ENCODE measurements around the gene ATG16L1.

ATG16L1 gene

DNA sequence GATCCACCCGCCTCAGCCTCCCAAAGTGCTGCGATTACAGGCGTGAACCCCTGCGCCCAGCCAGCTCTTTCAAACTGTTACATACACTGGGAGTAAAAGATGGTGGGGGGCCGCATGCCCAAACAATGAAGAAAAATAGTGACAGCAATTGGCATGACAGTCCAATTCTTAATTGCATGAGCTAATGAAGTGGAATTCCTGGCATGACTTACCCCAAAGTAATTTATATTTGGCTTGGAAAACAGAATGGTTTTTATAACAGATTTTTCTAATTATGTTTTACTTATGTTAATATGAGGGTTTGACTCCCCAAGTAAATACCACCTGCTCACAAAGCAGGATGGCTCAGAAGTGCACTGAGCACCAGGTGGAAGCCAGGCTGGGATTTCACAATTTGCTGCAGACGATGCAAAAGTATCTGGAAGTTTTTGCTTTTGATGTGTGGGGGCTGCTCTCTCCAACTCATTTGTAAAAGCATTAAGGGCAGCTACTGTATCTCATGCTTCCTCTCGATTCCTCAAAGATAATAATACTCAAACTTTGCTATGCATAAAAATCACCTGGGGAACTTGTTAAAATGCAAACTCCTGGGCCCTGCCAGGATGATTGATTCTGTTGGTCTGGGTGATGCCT, 24.0 kb upstream of the ATG16L1 start:
- no peaks in the 10 kb centered on the region for H4K20me1 ChIP-seq (ENCODE audit: insufficient read depth, low read length)
- no peak overlapping the region for H3K9ac ChIP-seq (ENCODE audit: low read length)
- TF ChIP-seq, protein P1, sequence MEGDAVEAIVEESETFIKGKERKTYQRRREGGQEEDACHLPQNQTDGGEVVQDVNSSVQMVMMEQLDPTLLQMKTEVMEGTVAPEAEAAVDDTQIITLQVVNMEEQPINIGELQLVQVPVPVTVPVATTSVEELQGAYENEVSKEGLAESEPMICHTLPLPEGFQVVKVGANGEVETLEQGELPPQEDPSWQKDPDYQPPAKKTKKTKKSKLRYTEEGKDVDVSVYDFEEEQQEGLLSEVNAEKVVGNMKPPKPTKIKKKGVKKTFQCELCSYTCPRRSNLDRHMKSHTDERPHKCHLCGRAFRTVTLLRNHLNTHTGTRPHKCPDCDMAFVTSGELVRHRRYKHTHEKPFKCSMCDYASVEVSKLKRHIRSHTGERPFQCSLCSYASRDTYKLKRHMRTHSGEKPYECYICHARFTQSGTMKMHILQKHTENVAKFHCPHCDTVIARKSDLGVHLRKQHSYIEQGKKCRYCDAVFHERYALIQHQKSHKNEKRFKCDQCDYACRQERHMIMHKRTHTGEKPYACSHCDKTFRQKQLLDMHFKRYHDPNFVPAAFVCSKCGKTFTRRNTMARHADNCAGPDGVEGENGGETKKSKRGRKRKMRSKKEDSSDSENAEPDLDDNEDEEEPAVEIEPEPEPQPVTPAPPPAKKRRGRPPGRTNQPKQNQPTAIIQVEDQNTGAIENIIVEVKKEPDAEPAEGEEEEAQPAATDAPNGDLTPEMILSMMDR (IDR thresholded peaks at IDR 0.05; ENCODE audit: low read depth, low read length): no peak
- no peak for TF ChIP-seq EZH2phosphoT487 (IDR thresholded peaks at IDR 0.05; ENCODE audit: low read depth)
- no peaks in the 10 kb centered on the region for H3K36me3 ChIP-seq (replicated peaks; ENCODE audit: low read depth, low read length)
- H3K27me3 ChIP-seq (ENCODE audit: low read depth, low read length): no peaks in the 10 kb centered on the region
- H3K27ac ChIP-seq (ENCODE audit: low read length): no peak overlapping the region
- H2AFZ ChIP-seq (ENCODE audit: low read depth, low read length): no peak overlapping the region
- no peak overlapping the region for H3K4me3 ChIP-seq (ENCODE audit: low read length)
- peaks cover 15% of the 10 kb centered on the region for H3K4me1 ChIP-seq (ENCODE audit: low read length)
- H3K79me2 ChIP-seq (ENCODE audit: low read length): no peaks in the 10 kb centered on the region
- no peaks in the 10 kb centered on the region for H3K9me3 ChIP-seq (ENCODE audit: insufficient read depth, low read length)
- no peak overlapping the region for H3K4me2 ChIP-seq (ENCODE audit: low read length)

GRCh38 chr2:233228376-233228775, 23.1 kb upstream of the ATG16L1 start:
- no peak overlapping the region for H3K9ac ChIP-seq (ENCODE audit: low read length)

DNA sequence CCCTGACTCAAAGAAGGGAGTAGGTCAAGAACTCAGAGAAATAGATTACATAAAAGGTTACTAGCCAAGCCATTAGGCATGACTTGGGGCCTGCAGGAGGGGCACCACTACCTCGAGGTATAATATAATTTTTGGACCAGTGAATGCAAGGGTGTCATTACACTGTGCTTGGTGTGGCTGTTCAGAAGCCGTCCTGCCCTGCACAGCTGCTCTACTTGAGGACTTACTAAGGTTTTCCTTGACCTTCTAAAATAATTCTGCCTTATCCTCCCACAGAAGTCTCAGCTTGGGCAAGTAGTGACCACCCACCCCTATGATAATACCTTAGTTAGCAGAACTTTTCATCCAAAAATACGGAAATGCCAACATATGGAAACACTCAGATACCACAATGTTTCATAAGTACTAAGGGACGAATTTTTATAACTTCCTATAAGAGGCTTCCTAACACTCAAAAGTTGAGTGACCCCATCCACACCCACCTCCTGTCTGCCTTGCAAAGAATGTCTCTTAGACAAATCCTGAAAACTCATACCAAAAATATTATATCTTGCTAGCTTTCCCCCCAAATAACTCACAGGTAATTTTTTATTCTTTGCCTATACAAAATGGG, 17.7 kb upstream of the ATG16L1 start:
- no peak overlapping the region for H3K9ac ChIP-seq (ENCODE audit: low read length)
- no peaks in the 10 kb centered on the region for H3K27me3 ChIP-seq (ENCODE audit: low read depth, low read length)
- no peak overlapping the region for H3K4me2 ChIP-seq (ENCODE audit: low read length)
- no peak overlapping the region for H2AFZ ChIP-seq (ENCODE audit: low read depth, low read length)
- TF ChIP-seq, protein P1 (IDR thresholded peaks at IDR 0.05; ENCODE audit: low read depth, low read length): no peak
- TF ChIP-seq EZH2phosphoT487 (IDR thresholded peaks at IDR 0.05; ENCODE audit: low read depth): no peak
- no peak overlapping the region for H3K27ac ChIP-seq (ENCODE audit: low read length)
- no peak overlapping the region for H3K4me3 ChIP-seq (ENCODE audit: low read length)
- no peaks in the 10 kb centered on the region for H4K20me1 ChIP-seq (ENCODE audit: insufficient read depth, low read length)
- H3K79me2 ChIP-seq (ENCODE audit: low read length): no peaks in the 10 kb centered on the region
- H3K36me3 ChIP-seq (replicated peaks; ENCODE audit: low read depth, low read length): no peaks in the 10 kb centered on the region
- H3K9me3 ChIP-seq (ENCODE audit: insufficient read depth, low read length): no peaks in the 10 kb centered on the region
- H3K4me1 ChIP-seq (ENCODE audit: low read length): no peaks in the 10 kb centered on the region

More at GRCh38 chr2:233228376-233228775, 23.1 kb upstream of the ATG16L1 start:
- Histone ChIP-seq H3K9me3 (ENCODE audit: insufficient read depth, low read length) (no peaks in the 10 kb centered on the region), H3K4me3 (ENCODE audit: low read length) (no peak overlapping the region), H3K27me3 (ENCODE audit: low read depth, low read length) (no peaks in the 10 kb centered on the region), H3K4me2 (ENCODE audit: low read length) (no peak overlapping the region), H4K20me1 (ENCODE audit: insufficient read depth, low read length) (no peaks in the 10 kb centered on the region), H2AFZ (ENCODE audit: low read depth, low read length) (no peak overlapping the region), H3K27ac (ENCODE audit: low read length) (no peak overlapping the region), H3K4me1 (ENCODE audit: low read length) (peaks cover 7% of the 10 kb centered on the region), H3K36me3 (replicated peaks; ENCODE audit: low read depth, low read length) (no peaks in the 10 kb centered on the region), H3K79me2 (ENCODE audit: low read length) (no peaks in the 10 kb centered on the region)
- TF ChIP-seq, protein P1 (IDR thresholded peaks at IDR 0.05; ENCODE audit: low read depth, low read length): no peak
- no peak for TF ChIP-seq EZH2phosphoT487 (IDR thresholded peaks at IDR 0.05; ENCODE audit: low read depth)

DNA sequence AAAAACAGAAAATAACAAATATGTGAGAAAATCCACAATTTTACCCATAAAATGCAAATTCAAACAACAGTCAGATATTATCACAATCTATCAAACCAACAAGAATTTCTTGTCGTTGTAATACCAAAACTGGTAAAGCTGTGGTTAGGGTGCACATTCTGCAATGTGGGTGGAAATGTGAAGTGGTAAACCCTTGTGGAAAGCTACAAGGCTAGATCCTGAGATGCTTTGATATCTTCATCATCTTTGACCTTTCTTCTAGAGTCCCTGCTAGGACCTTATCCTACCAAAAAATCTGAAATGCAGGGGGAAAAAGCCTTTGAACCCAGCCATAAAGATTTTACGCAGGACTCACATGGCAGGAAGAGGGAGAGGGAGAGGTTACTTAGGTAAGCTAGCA, 17.2 kb upstream of the ATG16L1 start:
- Histone ChIP-seq H3K27ac (ENCODE audit: low read length) (no peak overlapping the region), H3K36me3 (replicated peaks; ENCODE audit: low read depth, low read length) (no peaks in the 10 kb centered on the region), H4K20me1 (ENCODE audit: insufficient read depth, low read length) (no peaks in the 10 kb centered on the region), H2AFZ (ENCODE audit: low read depth, low read length) (no peak overlapping the region), H3K4me2 (ENCODE audit: low read length) (no peak overlapping the region), H3K9ac (ENCODE audit: low read length) (no peak overlapping the region), H3K27me3 (ENCODE audit: low read depth, low read length) (no peaks in the 10 kb centered on the region), H3K79me2 (ENCODE audit: low read length) (no peaks in the 10 kb centered on the region), H3K4me3 (ENCODE audit: low read length) (no peak overlapping the region), H3K9me3 (ENCODE audit: insufficient read depth, low read length) (no peaks in the 10 kb centered on the region), H3K4me1 (ENCODE audit: low read length) (no peaks in the 10 kb centered on the region)
- TF ChIP-seq, protein P1 (IDR thresholded peaks at IDR 0.05; ENCODE audit: low read depth, low read length): no peak
- TF ChIP-seq EZH2phosphoT487 (IDR thresholded peaks at IDR 0.05; ENCODE audit: low read depth): no peak

Measured in OCI-LY3 (cell line).